Stimulated activated CD8-positive, alpha-beta memory T cell treated with anti-CD3 and anti-CD28 coated beads, Interleukin-4, amount 100 ng/mL, for 1 hour (primary cell): ENCODE results near the gene FGF14.

Source experiments
- DNase-seq, 2 donors: peaks; one replicate each; pipeline ENCODE4 v3.0.0-alpha.2; 2020; ENCODE audit warnings: low read depth in 2 of 2, low spot score in 1 of 2

Gene FGF14

DNA sequence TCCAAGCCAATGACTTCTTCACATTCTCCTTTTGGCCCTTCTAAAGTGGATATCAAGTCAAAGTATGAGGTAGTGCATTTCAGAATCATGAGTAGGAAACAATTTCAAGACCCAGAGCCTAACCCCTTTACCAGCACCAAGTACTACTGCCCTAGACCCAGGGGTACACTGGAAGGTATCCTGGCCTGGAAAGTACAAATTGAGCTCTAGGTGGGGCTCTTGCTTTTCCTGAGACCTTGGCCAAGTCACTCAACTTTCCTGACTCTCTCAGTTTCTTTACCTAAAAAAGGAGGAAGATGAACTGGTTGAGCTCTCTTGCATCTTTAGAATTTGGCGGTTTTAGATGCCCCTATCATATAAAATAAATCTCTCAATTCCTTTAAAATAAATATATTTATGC is 204.7 kb downstream of the FGF14 start:
- DNase-seq: no peak

DNA sequence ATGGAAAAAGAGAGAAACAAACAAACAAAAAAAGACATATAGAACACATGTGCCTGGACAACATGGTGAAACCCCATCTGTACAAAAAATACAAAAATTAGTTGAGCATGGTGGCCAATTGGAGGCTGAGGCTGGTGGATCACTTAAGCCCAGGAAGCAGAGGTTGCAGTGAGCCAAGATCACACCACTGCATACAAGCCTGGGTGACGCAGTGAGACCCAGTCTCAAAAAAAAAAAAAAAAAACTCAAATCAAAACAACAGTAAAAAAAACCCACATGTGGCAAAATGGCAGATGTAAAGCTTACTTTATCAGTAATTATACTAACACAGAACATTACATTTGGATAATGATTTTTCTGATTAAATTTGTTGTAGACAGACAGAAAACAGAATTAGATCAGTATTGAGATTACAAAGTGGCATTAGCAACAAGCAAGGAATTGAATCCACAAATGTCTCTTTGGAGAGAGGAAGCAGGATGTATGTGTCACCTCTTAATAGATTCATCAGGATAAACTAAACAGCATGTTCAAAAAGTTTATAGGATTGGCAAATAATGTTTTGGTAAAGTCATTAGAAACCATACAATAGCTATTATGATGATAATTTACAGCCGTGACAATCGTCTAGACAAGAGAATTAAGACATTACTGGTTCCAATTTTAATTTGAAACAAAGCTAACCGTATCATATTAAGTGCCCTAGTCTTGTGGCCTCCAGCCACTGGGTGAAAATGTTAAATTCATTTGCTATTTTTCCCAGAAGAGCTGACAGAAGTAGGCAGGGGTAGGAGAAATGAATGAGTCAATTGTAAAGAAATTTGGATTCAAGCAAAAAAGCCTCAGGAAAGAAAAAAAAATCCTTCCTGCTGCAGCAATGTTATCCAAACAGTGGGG is 206.0 kb downstream of the FGF14 start:
- no peak for DNase-seq

DNA sequence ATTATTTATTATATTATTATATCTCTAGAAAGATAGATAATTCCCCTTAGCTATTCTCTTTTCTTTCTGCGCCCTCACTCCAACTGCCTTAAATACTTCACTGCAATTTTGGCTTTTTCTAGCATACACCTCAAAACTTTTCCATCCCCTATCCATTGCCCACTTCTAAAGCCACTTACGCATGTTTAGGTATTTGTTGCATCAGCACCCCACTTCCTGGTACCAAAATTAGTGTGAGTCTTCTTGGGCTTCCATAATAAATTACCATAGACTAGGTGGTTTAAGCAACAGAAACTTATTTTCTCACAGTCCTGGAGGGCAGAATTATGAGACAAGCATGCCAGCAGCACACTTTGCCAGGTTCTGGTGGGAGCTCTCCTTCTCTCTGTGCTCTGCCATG is 209.0 kb downstream of the FGF14 start:
- no peak for DNase-seq

DNA sequence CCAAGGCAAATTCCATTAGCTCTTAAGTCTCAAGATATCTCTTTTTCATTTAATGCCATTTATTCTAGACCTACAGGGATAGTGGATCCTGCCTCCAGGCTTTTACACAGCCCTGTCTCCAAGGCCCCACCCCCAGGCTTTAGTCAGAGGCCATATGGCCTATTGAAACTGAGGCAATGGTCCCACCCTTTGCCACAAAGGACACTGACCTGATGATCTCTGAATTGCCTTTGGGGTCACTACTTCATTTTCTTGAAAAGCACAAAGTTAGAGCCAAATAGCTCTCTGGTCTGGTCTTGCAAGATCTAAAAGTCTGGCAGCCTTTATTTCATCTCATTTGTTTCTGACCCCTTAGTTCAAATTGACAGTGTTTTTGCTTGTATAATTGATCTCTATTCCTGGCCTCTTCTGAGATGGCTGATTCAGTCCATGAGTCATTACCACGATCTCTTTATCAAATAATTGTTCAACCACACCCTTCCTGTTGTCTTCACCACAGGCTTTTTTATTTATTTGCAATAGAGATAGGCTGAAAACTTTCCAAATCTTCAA is 209.8 kb downstream of the FGF14 start:
- DNase-seq: no peak

DNA sequence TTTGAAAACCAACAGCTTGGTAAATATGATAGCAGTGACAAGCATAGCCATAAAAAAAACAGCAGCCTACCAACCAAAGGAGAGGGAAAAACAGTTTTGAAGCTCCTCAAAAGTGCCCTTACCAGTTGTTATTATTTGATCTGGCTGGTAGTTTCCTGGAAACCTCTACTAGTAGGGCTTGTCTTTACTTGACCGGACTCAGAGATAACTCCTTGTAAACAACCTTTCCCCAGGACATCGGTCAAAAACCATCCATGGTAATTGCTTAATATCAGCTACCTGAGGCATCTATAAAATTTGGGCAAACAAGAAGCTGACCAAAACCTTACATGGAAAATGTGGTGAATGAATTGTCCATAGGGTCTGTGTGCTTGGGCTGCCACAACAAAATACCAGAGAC is 210.9 kb downstream of the FGF14 start:
- DNase-seq: no peak

DNA sequence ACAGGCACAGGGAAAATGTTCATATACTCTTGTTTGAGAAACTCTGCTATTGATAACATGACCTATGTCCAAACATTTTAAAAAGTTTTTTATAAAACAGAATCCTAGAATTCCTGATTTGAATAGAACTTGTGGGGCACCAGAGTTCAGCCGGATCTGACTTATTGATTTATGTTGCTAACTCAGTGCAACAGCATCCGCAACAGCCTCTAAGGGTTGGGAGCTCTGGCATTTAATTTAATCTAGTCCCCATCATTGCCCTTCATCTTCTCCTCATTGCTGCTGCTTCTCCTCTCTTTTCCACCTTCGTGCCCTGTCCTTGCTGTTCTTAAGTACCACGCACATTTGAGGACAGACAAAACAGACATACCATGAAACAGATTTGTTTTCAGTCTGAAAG is 214.5 kb downstream of the FGF14 start:
- DNase-seq: no peak

DNA sequence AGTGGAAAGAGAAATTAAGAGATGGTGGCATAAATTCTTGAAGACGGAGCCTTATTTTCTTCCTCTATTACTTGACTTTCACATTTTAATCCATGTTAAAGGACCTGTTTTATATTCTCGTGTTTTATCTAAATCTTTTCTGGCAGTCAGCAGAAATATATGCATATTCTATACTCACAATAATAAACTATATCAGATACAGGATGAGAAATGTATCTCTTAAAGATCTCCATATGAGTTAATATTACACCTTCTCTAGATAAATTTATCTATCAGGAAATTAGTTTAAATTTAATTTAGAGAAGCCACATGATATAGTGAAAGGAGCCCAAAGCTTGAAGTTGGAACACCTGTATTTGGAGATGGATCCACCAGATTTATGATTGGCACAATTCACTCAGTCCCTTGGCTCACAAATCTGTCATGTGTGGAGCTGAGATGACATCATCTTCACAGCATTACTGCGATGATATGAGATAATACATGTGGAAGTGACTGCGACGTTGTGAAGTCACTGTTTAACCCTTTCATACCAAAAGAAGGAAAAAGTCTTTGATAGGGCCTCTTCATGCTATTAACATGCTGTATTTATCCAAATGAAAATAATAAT is 216.4 kb downstream of the FGF14 start:
- no peak for DNase-seq

DNA sequence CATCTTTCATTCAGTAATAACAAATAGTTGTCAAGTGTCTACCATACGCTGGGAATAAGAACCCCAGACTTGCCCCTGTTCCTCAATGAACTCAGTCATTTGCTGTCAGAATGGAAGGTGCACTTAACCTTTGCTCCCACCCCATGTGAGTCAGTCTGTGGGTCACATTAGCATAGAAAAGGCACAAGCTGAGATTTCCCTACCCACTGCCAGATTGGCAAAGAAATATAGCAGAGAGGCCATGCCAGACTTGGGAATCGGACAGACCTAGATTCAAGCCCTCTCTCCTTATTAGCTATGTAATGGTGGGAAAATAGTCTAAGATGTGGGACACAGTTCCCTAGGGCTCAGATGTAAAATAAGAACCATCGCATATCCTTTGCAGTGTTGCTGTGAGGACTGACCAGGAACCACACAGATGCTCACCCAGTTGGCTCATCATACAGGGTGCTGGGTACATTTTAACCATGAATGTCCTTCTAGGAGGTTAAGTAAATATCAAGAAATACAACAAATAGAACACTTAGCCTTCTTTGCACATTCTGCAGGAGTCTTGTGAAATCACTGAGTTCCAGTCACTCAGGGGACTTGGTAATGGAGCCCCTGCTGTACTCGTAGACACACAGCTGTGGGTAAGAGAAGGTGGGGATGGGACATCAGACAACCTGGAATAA is 218.2 kb downstream of the FGF14 start:
- no peak for DNase-seq

DNA sequence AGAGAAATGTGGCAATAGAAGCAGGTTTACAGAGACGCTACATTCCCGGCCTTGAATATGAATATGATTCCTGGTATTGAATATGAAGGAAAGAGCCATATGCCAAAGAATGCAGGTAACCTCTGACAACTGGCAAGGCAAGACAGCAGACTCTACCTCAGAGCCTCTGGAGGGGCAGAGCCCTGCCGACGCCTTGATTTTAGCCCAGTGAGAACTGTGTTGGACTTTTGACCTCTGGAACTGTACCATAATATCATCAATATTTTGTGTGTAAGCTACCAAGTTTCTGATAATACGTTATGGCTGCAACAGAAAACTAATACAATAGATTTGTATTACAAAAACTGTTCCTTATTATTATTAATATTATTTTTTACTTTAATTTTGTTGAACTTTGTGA is 219.7 kb downstream of the FGF14 start:
- DNase-seq: no peak

DNA sequence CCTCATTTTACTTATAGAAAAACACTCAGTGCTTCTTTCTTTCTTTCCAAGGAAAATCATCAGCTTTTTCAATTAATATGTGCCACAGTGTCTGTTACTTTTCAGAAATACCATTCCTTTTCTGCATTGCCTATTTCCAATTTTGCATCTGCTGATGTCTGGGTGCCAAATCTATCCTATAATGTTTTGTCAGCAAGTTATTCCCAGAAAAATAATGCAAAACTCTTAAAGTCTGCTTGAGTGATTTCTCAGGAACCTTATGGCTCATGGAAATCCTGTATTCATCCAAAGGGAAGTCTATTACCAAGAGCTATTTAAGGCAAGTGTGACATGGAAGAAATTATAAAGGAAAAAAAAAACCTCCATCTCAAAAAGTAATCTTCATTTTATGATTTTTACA is 224.4 kb downstream of the FGF14 start:
- DNase-seq: no peak

DNA sequence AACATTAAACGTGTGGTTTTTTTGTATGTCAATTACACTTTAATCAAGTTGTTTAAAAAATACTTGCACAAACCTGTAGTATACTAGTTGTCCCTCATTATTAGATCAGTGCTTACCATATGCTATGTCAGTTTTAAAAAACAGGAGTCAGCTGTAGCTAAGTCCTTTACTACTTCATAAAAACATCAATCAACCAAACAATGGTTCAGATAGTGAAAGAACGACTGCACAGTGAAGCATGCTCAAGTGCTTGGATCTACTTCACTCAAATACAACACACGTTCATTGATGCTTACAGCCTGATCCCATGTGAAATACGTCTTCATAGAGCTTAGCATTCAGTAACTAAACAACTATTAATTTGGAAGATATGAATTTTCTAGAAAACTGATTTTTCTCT is 225.0 kb downstream of the FGF14 start:
- no peak for DNase-seq

DNA sequence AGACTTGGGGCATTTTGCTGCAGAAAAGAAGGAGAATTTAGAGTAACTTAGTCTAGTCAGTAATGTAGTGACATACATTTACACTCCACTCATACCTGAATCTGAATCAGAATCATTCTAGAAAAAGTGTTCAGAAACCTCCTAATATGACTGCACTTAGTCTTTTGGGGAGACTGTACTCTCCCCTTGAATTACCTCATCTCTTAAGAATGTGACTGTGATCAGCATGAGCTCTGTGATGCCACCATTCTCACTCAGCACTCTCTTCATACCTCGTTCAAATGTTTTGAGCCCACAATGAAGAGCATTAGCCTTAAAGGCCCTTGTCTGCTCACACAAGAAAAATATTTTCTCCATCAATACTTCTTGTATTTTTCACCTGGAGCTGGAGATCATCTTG is 229.4 kb downstream of the FGF14 start:
- DNase-seq: no peak

DNA sequence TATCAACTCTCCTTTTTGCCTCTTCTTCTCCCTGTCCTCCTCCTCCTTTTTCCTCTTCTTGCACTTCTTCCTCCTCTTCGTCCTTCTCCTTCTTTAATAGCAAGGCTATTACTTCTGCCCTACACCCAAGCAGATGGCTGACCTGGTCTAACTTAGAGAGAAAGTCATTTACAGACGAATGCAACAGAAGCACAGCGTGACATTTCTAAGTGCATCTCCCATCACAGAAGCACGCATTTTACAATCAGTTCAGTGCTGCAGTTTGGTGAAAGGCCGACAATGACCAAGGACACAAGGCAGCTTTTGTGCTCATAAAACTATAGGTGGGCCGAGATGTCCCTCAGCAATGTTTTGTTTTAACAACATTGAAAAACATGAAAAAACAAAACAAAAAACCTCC is 231.5 kb downstream of the FGF14 start:
- DNase-seq: no peak

DNA sequence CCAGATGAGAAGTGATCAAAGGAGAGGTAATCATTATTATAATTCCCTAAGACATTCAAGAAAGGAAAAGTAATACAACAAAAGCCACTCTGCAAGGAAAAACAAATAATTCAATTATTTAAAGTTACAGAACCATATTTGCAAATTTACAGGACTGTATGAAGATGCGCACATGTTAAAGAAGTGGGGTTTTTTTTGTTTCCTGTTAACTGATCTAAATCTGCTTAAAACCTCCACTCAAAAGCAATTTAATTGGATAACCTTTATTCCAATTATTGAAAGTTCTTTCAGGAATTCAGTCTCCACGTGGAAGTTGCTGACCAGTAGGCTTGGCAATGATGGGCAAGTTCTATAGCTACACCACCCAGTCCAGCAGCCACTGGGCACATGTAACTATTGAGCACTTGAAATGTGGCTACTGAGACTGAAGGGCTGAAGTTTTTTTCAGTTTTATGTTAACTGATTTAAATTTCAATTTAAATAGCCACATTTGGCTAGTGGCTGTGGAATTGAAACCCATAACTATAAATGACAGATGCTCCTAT is 232.3 kb downstream of the FGF14 start:
- DNase-seq: no peak

DNA sequence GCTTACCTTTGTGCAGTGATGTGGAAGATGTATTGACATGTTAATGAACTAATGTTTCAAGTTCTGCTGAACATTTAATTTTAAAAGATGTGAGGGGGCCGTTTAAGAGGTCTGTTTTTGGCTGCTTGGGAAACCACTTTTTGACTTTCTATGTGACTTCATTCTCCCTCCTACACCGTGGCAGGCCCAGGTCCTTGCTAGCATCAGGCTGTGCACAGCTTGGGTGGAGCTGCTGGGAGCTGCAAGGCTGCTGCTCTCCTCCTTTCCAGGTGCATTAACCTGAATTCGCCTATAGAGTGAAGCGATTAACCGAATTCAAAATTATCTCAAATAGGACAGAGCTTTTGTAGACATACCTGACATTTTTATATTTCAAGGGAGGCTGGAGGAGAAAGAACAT is 249.1 kb downstream of the FGF14 start:
- no peak for DNase-seq

DNA sequence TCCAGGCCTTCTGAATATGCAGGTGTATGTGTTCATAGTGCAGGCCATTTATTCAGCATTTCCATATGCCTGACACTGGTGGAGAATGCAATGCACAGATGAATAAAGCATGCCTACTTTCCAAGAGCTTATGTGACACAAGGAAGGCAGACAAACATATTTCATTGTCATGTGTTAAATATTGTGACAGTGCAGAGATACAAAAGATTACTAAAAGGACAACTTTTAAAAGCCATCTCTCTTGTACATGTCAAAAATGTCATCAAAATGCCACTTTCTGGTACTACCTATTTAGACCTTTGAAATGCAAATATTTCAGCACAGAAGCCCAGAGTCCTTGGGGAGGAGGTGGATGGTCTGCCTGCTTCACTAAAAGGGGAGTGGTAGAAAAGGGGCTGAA is 254.5 kb downstream of the FGF14 start:
- DNase-seq: no peak

DNA sequence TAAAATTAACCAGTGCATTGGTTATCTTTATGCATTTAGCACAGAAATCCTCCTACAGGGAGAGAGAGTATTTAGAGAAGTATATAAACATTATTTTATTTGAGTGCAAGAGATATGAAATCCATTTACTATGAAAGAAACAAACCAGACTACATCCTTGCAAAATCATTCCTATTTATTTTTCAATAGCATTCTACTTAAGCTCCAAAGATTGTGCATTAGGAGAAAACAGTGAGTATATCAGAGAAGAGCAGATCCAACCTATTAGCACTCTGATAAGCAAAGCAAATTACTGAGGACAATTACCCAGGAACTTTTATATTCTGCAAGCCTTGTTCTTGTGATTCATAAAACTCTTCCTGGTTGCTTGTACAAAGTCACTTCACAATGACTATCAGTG is 256.1 kb downstream of the FGF14 start:
- no peak for DNase-seq

DNA sequence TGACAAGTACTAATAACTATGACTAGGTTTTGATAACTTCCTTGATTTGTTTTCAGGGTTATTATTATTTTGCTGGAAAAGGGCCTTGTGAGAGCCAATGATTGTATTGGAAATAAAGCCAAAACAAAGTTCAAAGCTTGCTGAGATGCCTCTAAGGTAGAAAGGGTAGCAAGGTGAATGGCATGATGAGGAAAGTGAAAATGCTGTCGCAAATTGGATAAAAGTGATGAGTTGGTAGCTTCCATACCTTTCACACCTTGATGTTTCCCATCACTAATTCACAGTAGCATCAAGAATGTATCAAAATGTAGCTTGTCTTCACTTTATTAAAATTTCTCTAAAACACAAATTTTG is 259.4 kb downstream of the FGF14 start:
- DNase-seq: no peak

DNA sequence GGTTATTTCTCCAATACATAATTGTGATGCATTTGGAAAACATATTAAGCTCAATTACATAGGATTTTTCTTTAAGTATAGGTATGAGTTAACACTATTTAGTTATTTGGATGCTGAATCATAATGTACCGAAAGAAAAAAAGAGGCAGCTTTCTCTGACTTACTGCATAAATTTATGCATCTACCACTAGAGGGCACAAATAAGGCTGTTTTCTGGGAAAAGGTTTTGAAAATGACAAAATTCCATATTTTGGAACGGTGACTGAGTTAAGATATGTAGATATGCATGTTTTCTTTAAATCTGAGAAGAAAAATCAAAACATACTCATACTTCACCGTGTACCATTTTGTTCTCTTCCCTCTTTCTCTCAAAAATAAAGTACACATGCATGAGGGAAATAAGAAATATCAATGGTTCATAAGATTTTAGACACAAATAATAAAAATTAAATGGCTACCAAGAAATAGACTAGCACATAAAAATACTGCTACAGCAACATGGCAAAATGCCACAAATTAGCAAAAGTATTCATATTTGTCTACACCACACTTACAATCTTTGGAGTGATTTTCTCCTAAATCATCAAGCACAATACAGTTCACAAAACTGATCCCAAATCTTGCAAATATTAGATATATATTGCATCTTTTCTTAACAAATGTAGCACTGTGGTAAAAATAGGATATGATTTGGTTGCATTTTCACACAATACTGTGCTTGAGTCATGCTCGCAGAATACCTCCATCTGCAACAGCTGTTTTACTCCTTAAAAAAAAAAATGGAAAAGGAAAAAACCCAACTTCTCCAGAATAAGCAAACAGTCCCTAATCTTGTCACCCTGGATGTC is 260.0 kb downstream of the FGF14 start:
- DNase-seq: no peak

DNA sequence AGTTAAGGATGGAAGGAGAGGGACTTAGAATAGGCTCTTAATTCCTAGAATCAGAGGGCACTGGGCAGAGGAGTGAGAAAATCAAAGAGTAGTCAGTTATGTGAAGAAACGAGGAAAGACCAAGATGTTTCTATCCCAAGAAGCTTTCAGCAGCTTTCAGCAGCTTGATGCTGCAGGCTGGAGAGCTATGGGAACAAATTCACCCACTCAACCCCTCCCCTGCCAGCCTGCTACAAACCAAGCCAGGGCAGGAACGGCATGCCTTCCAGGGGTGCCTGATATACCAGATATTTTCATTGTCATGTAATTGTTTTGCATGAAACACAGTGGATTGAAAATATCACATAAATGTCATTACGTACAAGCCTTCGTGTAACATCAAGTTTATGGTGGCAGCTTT is 262.2 kb downstream of the FGF14 start:
- no peak for DNase-seq

DNA sequence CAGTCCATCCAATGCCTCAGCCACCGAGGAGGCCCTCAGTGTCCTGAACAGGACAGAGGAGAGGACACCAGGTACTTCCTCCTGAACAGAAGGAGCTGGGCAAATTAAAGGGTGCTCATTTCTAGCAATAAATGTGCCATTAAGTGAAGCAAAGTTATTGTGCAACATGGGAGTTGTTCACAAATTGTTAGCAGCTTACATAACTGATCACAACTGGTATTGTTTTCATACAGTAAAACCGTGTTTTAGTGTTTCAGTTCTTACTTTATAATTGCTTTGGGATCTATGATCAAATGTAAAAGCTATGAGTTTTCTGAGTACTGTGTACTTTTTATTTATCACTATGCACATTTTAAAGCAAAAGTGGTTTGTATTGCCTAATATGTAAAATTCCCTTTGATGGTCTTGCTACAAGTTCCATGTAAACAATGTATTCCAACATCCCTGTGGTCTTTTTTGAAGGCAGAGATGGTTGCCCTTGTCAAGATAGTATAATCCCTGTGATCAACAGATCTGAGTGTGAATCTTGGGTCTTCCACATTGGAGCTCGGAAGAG is 263.1 kb downstream of the FGF14 start:
- DNase-seq: no peak
